Measurements from ENCODE around the gene ST14.

ST14 gene

DNA sequence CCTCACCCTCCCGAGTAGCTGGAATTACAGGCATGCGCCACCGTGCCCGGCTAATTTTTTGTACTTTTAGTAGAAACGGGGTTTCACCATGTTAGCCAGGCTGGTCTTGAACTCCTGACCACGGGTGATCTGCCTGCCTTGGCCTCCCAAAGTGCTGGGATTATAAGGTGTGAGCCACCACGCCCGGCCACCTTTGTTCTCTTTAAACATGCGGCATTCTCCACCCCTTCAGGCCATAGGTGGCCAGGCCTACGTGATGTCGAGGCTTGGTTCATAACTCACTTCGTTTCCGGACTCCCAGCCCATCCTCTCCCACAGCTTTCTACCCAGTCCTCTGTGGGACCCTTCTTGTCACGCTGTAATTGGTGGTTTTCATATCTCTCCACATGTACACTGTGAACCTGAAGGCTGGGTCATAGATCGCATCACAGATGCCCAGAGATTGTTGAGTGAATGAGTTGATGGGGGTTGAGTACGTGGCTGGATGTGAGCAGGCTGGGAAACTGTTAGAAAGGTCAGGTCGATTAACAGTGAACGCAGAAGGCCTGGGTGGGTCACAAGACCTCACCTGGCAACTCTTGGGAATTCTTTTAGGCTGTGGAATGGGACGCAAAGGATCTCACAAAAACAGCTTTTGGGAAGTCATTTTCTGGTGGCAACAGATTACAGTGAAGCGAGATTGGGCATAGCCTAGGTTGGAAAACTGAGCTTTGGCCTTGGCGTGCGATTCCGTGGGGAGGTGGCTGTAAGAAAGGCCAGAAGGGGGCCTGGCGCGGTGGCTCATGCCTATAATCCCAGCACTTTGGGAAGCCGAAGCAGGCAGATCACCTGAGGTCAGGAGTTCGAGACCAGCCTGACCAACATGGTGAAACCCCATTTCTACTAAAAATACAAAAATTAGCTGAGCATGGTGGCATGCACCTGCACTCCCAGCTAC lies 44.5 kb downstream of the ST14 start:
- Histone ChIP-seq H3K4me3 (ENCODE audit: low read depth in 1 of 2, low read length in 2 of 2) (no peak overlapping the region), H3K9ac (ENCODE audit: low read length) (no peak overlapping the region), H3K4me1 (ENCODE audit: insufficient read depth, low read length) (no peaks in the 10 kb centered on the region), H3K9me3 (ENCODE audit: low read length) (no peaks in the 10 kb centered on the region), H3K27ac (ENCODE audit: low read depth, low read length) (no peak overlapping the region), H3K27me3 (ENCODE audit: control insufficient read depth in 1 of 2, insufficient read depth in 2 of 2, low read length in 2 of 2) (no peaks in the 10 kb centered on the region), H3K36me3 (ENCODE audit: insufficient read depth, low read length) (no peaks in the 10 kb centered on the region)

DNA sequence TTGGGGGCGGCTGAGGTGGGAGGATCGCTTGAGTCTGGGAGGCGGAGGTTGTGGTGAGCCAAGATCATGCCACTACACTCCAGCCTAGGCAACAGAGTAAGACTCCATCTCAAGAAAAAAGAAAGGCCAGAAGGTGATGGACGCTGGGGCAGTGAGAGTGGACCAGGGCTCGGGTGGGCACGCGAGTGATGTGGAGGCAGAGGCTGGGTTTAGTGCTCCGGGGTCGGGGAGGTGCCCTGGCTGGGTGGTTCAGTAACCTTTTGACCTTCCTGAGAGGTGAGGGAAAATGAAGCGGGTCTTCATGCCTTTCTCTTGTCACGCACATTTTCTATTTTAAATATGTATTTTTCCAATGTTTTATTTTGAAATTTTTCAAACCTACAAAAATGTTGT lies 45.1 kb downstream of the ST14 start:
- no peak overlapping the region for H3K27ac ChIP-seq (ENCODE audit: low read depth, low read length)
- no peaks in the 10 kb centered on the region for H3K27me3 ChIP-seq (ENCODE audit: control insufficient read depth in 1 of 2, insufficient read depth in 2 of 2, low read length in 2 of 2)
- H3K36me3 ChIP-seq (ENCODE audit: insufficient read depth, low read length): no peaks in the 10 kb centered on the region
- H3K9me3 ChIP-seq (ENCODE audit: low read length): no peaks in the 10 kb centered on the region
- no peak overlapping the region for H3K9ac ChIP-seq (ENCODE audit: low read length)
- H3K4me1 ChIP-seq (ENCODE audit: insufficient read depth, low read length): no peaks in the 10 kb centered on the region
- H3K4me3 ChIP-seq (ENCODE audit: low read depth in 1 of 2, low read length in 2 of 2): no peak overlapping the region

DNA sequence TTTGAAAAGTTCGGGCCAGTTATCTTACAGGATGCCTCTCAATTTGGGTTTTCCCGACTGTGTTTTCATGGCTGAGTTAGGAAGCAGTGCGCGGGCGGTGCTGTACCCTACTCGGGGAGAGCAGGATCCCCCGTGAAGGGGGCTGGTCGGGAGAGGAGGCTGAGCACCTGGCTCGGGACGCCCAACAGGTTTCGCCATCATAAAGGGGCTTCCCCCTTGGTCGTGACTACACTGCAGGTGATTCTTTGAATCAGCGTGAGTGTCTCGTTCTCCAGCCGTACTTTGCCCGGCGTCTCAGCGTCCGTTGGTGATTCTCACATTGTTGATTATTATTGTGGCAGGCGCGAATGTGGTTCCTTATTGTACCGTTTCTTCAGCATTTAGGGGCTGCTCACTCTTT lies 46.6 kb downstream of the ST14 start:
- H3K36me3 ChIP-seq (ENCODE audit: insufficient read depth, low read length): no peaks in the 10 kb centered on the region
- no peaks in the 10 kb centered on the region for H3K9me3 ChIP-seq (ENCODE audit: low read length)
- no peaks in the 10 kb centered on the region for H3K27me3 ChIP-seq (ENCODE audit: control insufficient read depth in 1 of 2, insufficient read depth in 2 of 2, low read length in 2 of 2)
- H3K4me1 ChIP-seq (ENCODE audit: insufficient read depth, low read length): no peaks in the 10 kb centered on the region
- no peak overlapping the region for H3K4me3 ChIP-seq (ENCODE audit: low read depth in 1 of 2, low read length in 2 of 2)
- no peak overlapping the region for H3K27ac ChIP-seq (ENCODE audit: low read depth, low read length)
- no peak overlapping the region for H3K9ac ChIP-seq (ENCODE audit: low read length)

DNA sequence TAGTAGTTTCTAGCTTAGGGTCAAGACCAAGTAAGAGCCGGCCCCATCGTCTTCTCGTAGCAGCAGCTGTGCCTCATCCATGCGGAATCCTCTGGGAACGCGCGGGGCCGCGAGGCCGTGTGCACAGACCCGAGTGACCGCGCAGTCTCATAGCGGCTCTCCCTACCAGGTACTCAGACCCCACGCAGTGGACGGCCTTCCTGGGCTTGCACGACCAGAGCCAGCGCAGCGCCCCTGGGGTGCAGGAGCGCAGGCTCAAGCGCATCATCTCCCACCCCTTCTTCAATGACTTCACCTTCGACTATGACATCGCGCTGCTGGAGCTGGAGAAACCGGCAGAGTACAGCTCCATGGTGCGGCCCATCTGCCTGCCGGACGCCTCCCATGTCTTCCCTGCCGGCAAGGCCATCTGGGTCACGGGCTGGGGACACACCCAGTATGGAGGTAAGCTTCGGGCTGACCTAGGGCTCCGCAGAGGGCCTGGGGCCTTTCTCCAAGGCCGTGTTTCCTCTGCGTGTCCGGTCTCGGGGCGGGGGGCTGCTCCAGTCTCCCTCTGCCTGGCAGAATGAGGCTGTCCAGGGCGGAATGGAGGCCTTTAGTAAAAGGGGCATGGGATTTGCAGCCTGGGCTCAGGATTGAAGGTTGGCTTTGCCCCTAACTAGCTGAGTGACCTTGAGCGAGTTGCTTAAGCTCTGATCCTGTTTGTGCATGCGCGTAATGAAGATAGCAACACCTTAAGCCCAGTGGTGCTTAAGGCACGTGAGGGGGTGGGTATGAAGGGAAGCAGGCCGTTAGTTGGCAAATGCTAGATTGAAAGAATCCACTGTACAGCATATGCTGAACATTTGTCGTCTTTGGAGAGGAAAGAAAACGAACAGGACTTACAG lies 48.9 kb downstream of the ST14 start:
- H3K9ac ChIP-seq (ENCODE audit: low read length): no peak overlapping the region
- no peak overlapping the region for H3K4me3 ChIP-seq (ENCODE audit: low read depth in 1 of 2, low read length in 2 of 2)
- H3K36me3 ChIP-seq (ENCODE audit: insufficient read depth, low read length): no peaks in the 10 kb centered on the region
- no peaks in the 10 kb centered on the region for H3K27me3 ChIP-seq (ENCODE audit: control insufficient read depth in 1 of 2, insufficient read depth in 2 of 2, low read length in 2 of 2)
- no peaks in the 10 kb centered on the region for H3K9me3 ChIP-seq (ENCODE audit: low read length)
- H3K27ac ChIP-seq (ENCODE audit: low read depth, low read length): no peak overlapping the region
- no peaks in the 10 kb centered on the region for H3K4me1 ChIP-seq (ENCODE audit: insufficient read depth, low read length)

DNA sequence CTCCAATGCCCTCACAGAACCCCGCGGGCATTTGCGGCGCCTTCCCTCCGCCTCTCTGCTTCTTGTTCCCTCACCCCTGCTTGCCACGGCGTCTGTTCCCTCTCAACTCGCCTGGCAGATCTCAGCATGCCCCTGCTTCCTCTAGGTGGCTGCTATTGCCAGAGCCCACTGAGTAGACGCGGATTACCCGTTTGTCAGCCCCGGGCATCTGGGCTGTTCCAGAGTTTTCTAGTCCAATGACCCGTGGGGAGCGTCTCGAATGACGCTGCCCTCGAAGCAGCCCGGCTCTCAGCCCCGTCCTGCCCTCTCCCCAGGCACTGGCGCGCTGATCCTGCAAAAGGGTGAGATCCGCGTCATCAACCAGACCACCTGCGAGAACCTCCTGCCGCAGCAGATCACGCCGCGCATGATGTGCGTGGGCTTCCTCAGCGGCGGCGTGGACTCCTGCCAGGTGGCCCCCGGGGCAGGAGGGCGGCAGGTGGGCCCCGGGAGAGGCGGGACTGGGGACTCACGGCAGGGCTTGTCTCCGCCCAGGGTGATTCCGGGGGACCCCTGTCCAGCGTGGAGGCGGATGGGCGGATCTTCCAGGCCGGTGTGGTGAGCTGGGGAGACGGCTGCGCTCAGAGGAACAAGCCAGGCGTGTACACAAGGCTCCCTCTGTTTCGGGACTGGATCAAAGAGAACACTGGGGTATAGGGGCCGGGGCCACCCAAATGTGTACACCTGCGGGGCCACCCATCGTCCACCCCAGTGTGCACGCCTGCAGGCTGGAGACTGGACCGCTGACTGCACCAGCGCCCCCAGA lies 49.7 kb downstream of the ST14 start:
- Histone ChIP-seq H3K27ac (ENCODE audit: low read depth, low read length) (no peak overlapping the region), H3K4me1 (ENCODE audit: insufficient read depth, low read length) (no peaks in the 10 kb centered on the region), H3K27me3 (ENCODE audit: control insufficient read depth in 1 of 2, insufficient read depth in 2 of 2, low read length in 2 of 2) (no peaks in the 10 kb centered on the region), H3K9ac (ENCODE audit: low read length) (no peak overlapping the region), H3K9me3 (ENCODE audit: low read length) (no peaks in the 10 kb centered on the region), H3K36me3 (ENCODE audit: insufficient read depth, low read length) (no peaks in the 10 kb centered on the region), H3K4me3 (ENCODE audit: low read depth in 1 of 2, low read length in 2 of 2) (no peak overlapping the region)

DNA sequence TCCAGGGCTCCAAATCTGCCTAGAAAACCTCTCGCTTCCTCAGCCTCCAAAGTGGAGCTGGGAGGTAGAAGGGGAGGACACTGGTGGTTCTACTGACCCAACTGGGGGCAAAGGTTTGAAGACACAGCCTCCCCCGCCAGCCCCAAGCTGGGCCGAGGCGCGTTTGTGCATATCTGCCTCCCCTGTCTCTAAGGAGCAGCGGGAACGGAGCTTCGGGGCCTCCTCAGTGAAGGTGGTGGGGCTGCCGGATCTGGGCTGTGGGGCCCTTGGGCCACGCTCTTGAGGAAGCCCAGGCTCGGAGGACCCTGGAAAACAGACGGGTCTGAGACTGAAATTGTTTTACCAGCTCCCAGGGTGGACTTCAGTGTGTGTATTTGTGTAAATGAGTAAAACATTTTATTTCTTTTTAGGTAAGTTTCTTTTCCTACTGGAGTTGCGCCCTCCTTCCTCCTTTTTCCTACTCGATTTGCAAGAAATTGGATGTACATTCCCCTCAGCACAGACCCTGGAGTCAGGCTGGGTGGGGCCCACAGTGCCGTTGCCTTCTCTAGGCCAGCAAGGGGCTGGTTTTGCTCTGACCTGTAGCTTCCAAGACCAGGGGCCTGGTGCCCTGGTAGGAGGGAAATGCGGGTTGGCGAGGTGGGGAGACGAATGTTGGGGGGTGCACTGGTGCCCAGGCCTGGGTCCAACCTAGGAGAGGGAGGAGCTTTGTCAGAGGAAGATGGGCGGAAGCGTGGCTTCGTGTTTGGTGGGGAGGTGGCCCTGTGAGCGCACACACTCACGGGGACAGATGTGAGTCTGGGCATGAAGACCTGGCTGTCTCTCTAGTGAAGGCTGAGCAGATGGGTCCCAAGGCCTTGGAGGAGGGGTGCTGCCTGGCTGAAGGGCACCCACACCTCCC lies 50.6 kb downstream of the ST14 start:
- Histone ChIP-seq H3K36me3 (ENCODE audit: insufficient read depth, low read length) (no peaks in the 10 kb centered on the region), H3K9me3 (ENCODE audit: low read length) (no peaks in the 10 kb centered on the region), H3K27me3 (ENCODE audit: control insufficient read depth in 1 of 2, insufficient read depth in 2 of 2, low read length in 2 of 2) (no peaks in the 10 kb centered on the region), H3K4me3 (ENCODE audit: low read depth in 1 of 2, low read length in 2 of 2) (no peak overlapping the region), H3K4me1 (ENCODE audit: insufficient read depth, low read length) (no peaks in the 10 kb centered on the region), H3K9ac (ENCODE audit: low read length) (no peak overlapping the region), H3K27ac (ENCODE audit: low read depth, low read length) (no peak overlapping the region)

DNA sequence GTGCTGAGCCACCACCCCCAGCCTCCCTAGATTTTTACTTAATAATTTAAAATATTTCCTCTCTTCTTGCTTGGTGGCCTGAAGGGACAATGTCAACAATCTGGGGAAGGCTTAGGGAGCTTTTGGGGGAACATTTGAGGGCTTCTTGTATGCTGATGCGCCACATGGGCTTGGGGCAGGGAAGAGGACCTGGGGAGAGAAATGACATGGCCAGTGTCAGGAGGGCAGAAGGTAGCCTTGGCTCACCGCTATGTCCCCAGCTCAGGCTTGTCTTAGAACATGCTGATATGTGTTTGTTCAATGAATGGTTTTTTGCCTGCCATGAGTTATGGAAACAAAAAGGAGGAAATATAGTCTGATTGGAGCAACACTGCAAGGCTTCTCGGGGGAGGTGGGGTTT lies 51.6 kb downstream of the ST14 start:
- no peak overlapping the region for H3K9ac ChIP-seq (ENCODE audit: low read length)
- H3K36me3 ChIP-seq (ENCODE audit: insufficient read depth, low read length): no peaks in the 10 kb centered on the region
- no peak overlapping the region for H3K27ac ChIP-seq (ENCODE audit: low read depth, low read length)

DNA sequence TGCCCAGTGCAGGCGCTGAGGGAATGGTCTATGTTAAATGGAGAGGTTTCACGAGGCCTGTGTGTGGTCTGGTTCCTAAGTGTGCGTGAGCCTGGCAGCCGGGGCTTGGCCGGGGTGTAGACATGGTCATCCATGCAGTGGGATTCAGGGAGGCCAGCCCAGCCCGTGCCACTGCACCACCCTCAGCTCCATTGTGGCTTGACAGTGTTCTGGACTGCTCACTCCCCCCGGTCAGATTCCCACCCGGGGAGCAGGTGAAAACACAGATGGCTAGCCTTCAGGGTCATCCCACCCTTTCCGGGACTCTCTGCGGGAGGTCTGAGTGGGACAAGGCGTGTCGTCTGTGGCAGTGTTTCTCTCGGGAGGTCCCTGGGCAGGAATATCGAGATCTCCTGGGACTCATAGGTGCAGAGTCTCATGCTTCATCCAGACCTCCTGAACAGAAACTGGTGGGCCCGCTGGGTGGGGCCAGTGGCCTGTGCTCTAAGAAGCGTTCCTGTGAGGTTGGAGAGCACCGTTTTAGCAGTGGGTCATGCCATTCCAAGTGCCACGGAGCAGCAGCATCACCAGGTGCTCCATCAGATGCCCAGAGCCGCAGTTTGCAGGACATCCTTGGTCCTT lies 52.3 kb downstream of the ST14 start:
- no peak overlapping the region for H3K27ac ChIP-seq (ENCODE audit: low read depth, low read length)
- H3K27me3 ChIP-seq (ENCODE audit: control insufficient read depth in 1 of 2, insufficient read depth in 2 of 2, low read length in 2 of 2): no peaks in the 10 kb centered on the region
- no peak overlapping the region for H3K9ac ChIP-seq (ENCODE audit: low read length)
- H3K4me3 ChIP-seq (ENCODE audit: low read depth in 1 of 2, low read length in 2 of 2): no peak overlapping the region
- no peaks in the 10 kb centered on the region for H3K4me1 ChIP-seq (ENCODE audit: insufficient read depth, low read length)
- no peaks in the 10 kb centered on the region for H3K36me3 ChIP-seq (ENCODE audit: insufficient read depth, low read length)
- no peaks in the 10 kb centered on the region for H3K9me3 ChIP-seq (ENCODE audit: low read length)

More for the DNA sequence above, 51.6 kb downstream of the ST14 start:
- Histone ChIP-seq H3K9me3 (ENCODE audit: low read length) (no peaks in the 10 kb centered on the region), H3K4me3 (ENCODE audit: low read depth in 1 of 2, low read length in 2 of 2) (no peak overlapping the region), H3K27me3 (ENCODE audit: control insufficient read depth in 1 of 2, insufficient read depth in 2 of 2, low read length in 2 of 2) (no peaks in the 10 kb centered on the region), H3K4me1 (ENCODE audit: insufficient read depth, low read length) (no peaks in the 10 kb centered on the region)

DNA sequence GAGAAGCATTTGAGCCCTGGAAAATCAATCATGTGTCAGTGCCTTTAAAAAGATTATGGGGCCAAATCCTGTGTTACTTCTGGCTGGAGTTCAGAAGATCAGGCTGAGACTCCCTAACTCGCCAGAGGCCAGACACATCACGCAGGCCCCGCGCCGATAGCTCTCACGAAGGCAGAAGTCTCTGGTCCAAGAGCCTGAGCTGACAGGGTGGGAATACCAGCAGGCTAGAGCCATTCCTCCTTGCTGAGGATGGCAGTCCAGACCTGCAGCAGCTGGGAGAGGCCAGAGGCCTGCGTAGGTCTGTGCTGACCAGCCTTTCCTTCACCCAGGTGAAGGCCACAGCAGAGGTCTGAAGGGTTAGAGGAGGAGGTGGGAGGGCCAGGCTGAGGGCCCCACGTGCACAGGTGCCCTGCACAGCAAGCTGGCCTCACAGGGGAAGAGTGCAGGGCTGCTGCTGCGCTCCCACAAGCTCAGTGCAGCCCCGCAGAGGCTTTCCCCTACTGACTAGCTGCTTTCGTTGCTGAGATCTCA lies 52.9 kb downstream of the ST14 start:
- H3K9ac ChIP-seq (ENCODE audit: low read length): no peak overlapping the region
- no peak overlapping the region for H3K4me3 ChIP-seq (ENCODE audit: low read depth in 1 of 2, low read length in 2 of 2)
- H3K27ac ChIP-seq (ENCODE audit: low read depth, low read length): no peak overlapping the region

More for the DNA sequence above, 52.9 kb downstream of the ST14 start:
- Histone ChIP-seq H3K36me3 (ENCODE audit: insufficient read depth, low read length) (no peaks in the 10 kb centered on the region), H3K9me3 (ENCODE audit: low read length) (no peaks in the 10 kb centered on the region), H3K4me1 (ENCODE audit: insufficient read depth, low read length) (no peaks in the 10 kb centered on the region), H3K27me3 (ENCODE audit: control insufficient read depth in 1 of 2, insufficient read depth in 2 of 2, low read length in 2 of 2) (no peaks in the 10 kb centered on the region)

All from muscle layer of colon (tissue), 2 donors.